GM23338 (cell line): ENCODE results near the gene GGA2. TPM values are rescaled to one million over a fixed set of nuclear protein-coding genes. Genes with fewer than 3 reads are reported as not detected.

Experiments used
- ATAC-seq: fragments of 200-7000 bp; cut with Tn5 transposase; 3 replicates; pipeline ENCODE4 v1.9.1; 2020
- DNase-seq: peaks from one replicate; pipeline ENCODE4 v3.0.0-alpha.2; 2015; ENCODE audit warnings: low spot score
- H2AFZ ChIP-seq: fragments of 200-600 bp; sonication (generic); 2 replicates; pipeline ENCODE4 v1.8.0; 2016; ENCODE audit warnings: antibody characterized with exemption, mild to moderate bottlenecking, moderate library complexity
- H3F3A ChIP-seq: fragments of 200-600 bp; sonication (generic); replicated peaks from 2 replicates; pipeline ENCODE4 v1.8.0; 2017; ENCODE audit warnings: antibody characterized with exemption, mixed run types, low read depth
- H3K27ac ChIP-seq: fragments of 200-600 bp; sonication (generic); 2 replicates; pipeline ENCODE4 v1.6.1; 2016; ENCODE audit warnings: low read depth
- H3K27me3 ChIP-seq: fragments of 200-600 bp; sonication (generic); 2 replicates; pipeline ENCODE4 v1.8.0; 2016; ENCODE audit warnings: mild to moderate bottlenecking, mixed run types, moderate library complexity; ENCODE audit not compliant: insufficient read depth
- H3K36me3 ChIP-seq: fragments of 200-600 bp; sonication (generic); 2 replicates; pipeline ENCODE4 v1.8.0; 2016; ENCODE audit warnings: mild to moderate bottlenecking; ENCODE audit not compliant: insufficient read depth
- H3K4me1 ChIP-seq: fragments of 200-600 bp; sonication (generic); 2 replicates; pipeline ENCODE4 v1.8.0; 2016; ENCODE audit warnings: mild to moderate bottlenecking, moderate library complexity; ENCODE audit not compliant: insufficient read depth
- H3K4me2 ChIP-seq: fragments of 200-600 bp; sonication (generic); 2 replicates; pipeline ENCODE4 v1.7.1; 2017; ENCODE audit warnings: mixed run types
- H3K4me3 ChIP-seq: fragments of 200-600 bp; sonication (generic); 2 replicates; pipeline ENCODE4 v1.6.1; 2016; ENCODE audit warnings: mixed run types
- H3K79me2 ChIP-seq: fragments of 200-600 bp; sonication (generic); replicated peaks from 2 replicates; pipeline ENCODE4 v1.8.0; 2017; ENCODE audit warnings: mild to moderate bottlenecking; ENCODE audit not compliant: insufficient read depth
- H3K9me2 ChIP-seq: fragments of 200-600 bp; sonication (generic); 2 replicates; pipeline ENCODE4 v1.8.0; 2017; ENCODE audit not compliant: insufficient read depth
- H4K20me1 ChIP-seq: fragments of 200-600 bp; sonication (generic); replicated peaks from 2 replicates; pipeline ENCODE4 v1.8.0; 2017; ENCODE audit warnings: mild to moderate bottlenecking; ENCODE audit not compliant: insufficient read depth
- H3K27ac Mint-ChIP-seq: 2 replicates; pipeline ENCODE4 v1.8.0; 2020; ENCODE audit warnings: inconsistent platforms, mild to moderate bottlenecking, moderate library complexity, mixed read lengths
- H3K27me3 Mint-ChIP-seq: 3 replicates; pipeline ENCODE4 v1.8.0; 2022; ENCODE audit warnings: low read depth, mild to moderate bottlenecking, moderate library complexity, mixed read lengths, inconsistent platforms; ENCODE audit not compliant: insufficient read depth, poor library complexity
- H3K36me3 Mint-ChIP-seq: 3 replicates; pipeline ENCODE4 v1.8.0; 2021; ENCODE audit warnings: low read depth, mild to moderate bottlenecking, inconsistent platforms, moderate library complexity, mixed read lengths
- H3K4me1 Mint-ChIP-seq: 3 replicates; pipeline ENCODE4 v1.8.0; 2020; ENCODE audit warnings: mild to moderate bottlenecking, inconsistent platforms, mixed read lengths
- H3K4me3 Mint-ChIP-seq: 3 replicates; pipeline ENCODE4 v1.8.0; 2021; ENCODE audit warnings: moderate library complexity, mild to moderate bottlenecking, inconsistent platforms, mixed read lengths
- H3K9me3 Mint-ChIP-seq: 3 replicates; pipeline ENCODE4 v1.8.0; 2020; ENCODE audit warnings: moderate library complexity, mild to moderate bottlenecking, inconsistent platforms, mixed read lengths
- CREB1 ChIP-seq: fragments of 250-450 bp; sonication (Bioruptor Pico); IDR thresholded peaks from 2 replicates; pipeline ENCODE4 v1.5.0; 2020; ENCODE audit warnings: low read depth, mild to moderate bottlenecking, moderate library complexity
- EZH2 ChIP-seq: fragments of 200-600 bp; sonication (generic); IDR thresholded peaks from one replicate; pipeline ENCODE4 v1.8.0; 2017; ENCODE audit warnings: antibody characterized with exemption, mild to moderate bottlenecking, low read depth; ENCODE audit not compliant: unreplicated experiment
- EZH2phosphoT487 ChIP-seq: fragments of 200-600 bp; sonication (generic); IDR thresholded peaks from one replicate; pipeline ENCODE4 v1.8.1; 2018; ENCODE audit warnings: antibody characterized with exemption; ENCODE audit not compliant: unreplicated experiment
- JUNB ChIP-seq: IDR thresholded peaks from one replicate; pipeline ENCODE4 v1.6.1; 2016; ENCODE audit warnings: antibody characterized with exemption; ENCODE audit not compliant: unreplicated experiment
- NANOG ChIP-seq: IDR thresholded peaks from 2 replicates; pipeline ENCODE4 v1.6.1; 2016; ENCODE audit warnings: antibody characterized with exemption, borderline replicate concordance
- POLR2AphosphoS5 ChIP-seq: IDR thresholded peaks from 2 replicates; pipeline ENCODE4 v1.6.1; 2016; ENCODE audit warnings: antibody characterized with exemption, low read depth
- STAT1 ChIP-seq: IDR thresholded peaks from one replicate; pipeline ENCODE4 v1.6.1; 2016; ENCODE audit warnings: antibody characterized with exemption; ENCODE audit not compliant: unreplicated experiment
- ZNF114 ChIP-seq: fragments of 250-450 bp; sonication (Bioruptor Pico); IDR thresholded peaks from 2 replicates; pipeline ENCODE4 v1.5.0; 2020; ENCODE audit warnings: mild to moderate bottlenecking, moderate library complexity
- ZNF331 ChIP-seq: fragments of 250-450 bp; sonication (Bioruptor Pico); IDR thresholded peaks from 2 replicates; pipeline ENCODE4 v1.5.0; 2020; ENCODE audit warnings: low read depth, mild to moderate bottlenecking, moderate library complexity
- polyA plus RNA-seq: library from polyadenylated mRNA; unstranded; fragments of >200 nt; fragmentation: Nextera tagmentation; extraction: Ambion mirVana; gene quantifications from 2 replicates; pipeline ENCODE4 v1.2.1, GENCODE V29; 2016
- total RNA-seq: library from RNA; depleted of rRNA; stranded (reverse); fragments of >200 nt; shearing (Covaris generic); gene quantifications from 2 replicates; pipeline ENCODE4 v1.2.3, GENCODE V29; 2014
- TF ChIP-seq, protein P1 (sequence below), 2 experiments: fragments of 200-600 bp in 1 of 2; sonication (generic) in 1 of 2; conservative IDR thresholded peaks; 2 replicates each; pipeline versions ENCODE4 v1.5.1 to v1.6.1; 2016 to 2017; ENCODE audit warnings: antibody characterized with exemption in 2 of 2, low read depth in 2 of 2, mild to moderate bottlenecking in 2 of 2, moderate library complexity in 1 of 2
- TF ChIP-seq, protein P2 (sequence below): IDR thresholded peaks from 2 replicates; pipeline ENCODE4 v1.6.1; 2016; ENCODE audit warnings: antibody characterized with exemption
- TF ChIP-seq, protein P3 (sequence below): fragments of 250-450 bp; sonication (Bioruptor Pico); IDR thresholded peaks from 2 replicates; pipeline ENCODE4 v1.5.0; 2020; ENCODE audit warnings: mild to moderate bottlenecking, moderate library complexity
- TF ChIP-seq, protein P4 (sequence below): IDR thresholded peaks from one replicate; pipeline ENCODE4 v1.6.1; 2018; ENCODE audit warnings: antibody characterized with exemption; ENCODE audit not compliant: unreplicated experiment

GGA2 gene
- total and polyA plus RNA-seq, 2 experiments from 2014 or later = 40.3 to 76.6 TPM

DNA sequence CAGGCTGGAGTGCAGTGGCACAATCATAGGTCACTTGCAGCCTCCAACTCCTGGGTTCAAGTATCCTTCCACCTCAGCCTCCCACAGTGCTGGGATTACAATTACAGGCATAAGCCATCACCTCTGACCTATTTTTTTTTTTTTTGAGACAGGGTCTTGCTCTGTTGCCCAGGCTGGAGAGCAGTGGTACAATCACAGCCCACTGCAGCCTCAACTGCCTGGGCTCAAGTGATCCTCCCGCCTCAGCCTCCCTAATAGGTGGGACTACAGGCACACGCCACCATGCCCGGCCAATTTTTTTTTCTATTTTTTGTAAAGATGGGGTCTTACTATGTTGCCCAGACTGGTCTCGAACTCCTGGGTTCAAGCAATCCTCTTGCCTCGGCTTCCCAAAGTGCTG lies 5.6 kb upstream of the GGA2 start:
- Histone ChIP-seq H3K4me2 (no peak overlapping the region), H3K27ac (no peak overlapping the region), H3K79me2 (no peaks in the 10 kb centered on the region), H4K20me1 (no peaks in the 10 kb centered on the region; the same call in 1 of the 2 replicates), H3F3A (no peaks in the 10 kb centered on the region), H3K4me3 (no peak overlapping the region), H2AFZ (no peak overlapping the region), H3K4me1 (no peaks in the 10 kb centered on the region), H3K36me3 (no peaks in the 10 kb centered on the region; the same call in 1 of the 2 replicates), H3K9me2 (no peaks in the 10 kb centered on the region), H3K27me3 (no peaks in the 10 kb centered on the region)
- Mint-ChIP-seq H3K36me3 (peaks cover 20% of the 10 kb centered on the region), H3K4me3 (no peak overlapping the region), H3K27ac (no peak overlapping the region), H3K27me3 (no peaks in the 10 kb centered on the region), H3K4me1 (no peaks in the 10 kb centered on the region), H3K9me3 (no peaks in the 10 kb centered on the region; the same call in 2 of the 3 replicates)
- DNase-seq (no peak), ATAC-seq (no peak)
- TF ChIP-seq, protein P1, sequence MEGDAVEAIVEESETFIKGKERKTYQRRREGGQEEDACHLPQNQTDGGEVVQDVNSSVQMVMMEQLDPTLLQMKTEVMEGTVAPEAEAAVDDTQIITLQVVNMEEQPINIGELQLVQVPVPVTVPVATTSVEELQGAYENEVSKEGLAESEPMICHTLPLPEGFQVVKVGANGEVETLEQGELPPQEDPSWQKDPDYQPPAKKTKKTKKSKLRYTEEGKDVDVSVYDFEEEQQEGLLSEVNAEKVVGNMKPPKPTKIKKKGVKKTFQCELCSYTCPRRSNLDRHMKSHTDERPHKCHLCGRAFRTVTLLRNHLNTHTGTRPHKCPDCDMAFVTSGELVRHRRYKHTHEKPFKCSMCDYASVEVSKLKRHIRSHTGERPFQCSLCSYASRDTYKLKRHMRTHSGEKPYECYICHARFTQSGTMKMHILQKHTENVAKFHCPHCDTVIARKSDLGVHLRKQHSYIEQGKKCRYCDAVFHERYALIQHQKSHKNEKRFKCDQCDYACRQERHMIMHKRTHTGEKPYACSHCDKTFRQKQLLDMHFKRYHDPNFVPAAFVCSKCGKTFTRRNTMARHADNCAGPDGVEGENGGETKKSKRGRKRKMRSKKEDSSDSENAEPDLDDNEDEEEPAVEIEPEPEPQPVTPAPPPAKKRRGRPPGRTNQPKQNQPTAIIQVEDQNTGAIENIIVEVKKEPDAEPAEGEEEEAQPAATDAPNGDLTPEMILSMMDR (conservative IDR thresholded peaks at IDR 0.05; ENCODE audit: low read depth in 2 of 2) = no peak
- TF ChIP-seq EZH2 = no peak
- no peak for TF ChIP-seq NANOG
- TF ChIP-seq, protein P2, sequence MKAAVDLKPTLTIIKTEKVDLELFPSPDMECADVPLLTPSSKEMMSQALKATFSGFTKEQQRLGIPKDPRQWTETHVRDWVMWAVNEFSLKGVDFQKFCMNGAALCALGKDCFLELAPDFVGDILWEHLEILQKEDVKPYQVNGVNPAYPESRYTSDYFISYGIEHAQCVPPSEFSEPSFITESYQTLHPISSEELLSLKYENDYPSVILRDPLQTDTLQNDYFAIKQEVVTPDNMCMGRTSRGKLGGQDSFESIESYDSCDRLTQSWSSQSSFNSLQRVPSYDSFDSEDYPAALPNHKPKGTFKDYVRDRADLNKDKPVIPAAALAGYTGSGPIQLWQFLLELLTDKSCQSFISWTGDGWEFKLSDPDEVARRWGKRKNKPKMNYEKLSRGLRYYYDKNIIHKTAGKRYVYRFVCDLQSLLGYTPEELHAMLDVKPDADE = no peak
- TF ChIP-seq ZNF331 (CRISPR knock-in tag) = no peak
- TF ChIP-seq JUNB = no peak
- no peak for TF ChIP-seq EZH2phosphoT487
- no peak for TF ChIP-seq POLR2AphosphoS5
- TF ChIP-seq, protein P3, sequence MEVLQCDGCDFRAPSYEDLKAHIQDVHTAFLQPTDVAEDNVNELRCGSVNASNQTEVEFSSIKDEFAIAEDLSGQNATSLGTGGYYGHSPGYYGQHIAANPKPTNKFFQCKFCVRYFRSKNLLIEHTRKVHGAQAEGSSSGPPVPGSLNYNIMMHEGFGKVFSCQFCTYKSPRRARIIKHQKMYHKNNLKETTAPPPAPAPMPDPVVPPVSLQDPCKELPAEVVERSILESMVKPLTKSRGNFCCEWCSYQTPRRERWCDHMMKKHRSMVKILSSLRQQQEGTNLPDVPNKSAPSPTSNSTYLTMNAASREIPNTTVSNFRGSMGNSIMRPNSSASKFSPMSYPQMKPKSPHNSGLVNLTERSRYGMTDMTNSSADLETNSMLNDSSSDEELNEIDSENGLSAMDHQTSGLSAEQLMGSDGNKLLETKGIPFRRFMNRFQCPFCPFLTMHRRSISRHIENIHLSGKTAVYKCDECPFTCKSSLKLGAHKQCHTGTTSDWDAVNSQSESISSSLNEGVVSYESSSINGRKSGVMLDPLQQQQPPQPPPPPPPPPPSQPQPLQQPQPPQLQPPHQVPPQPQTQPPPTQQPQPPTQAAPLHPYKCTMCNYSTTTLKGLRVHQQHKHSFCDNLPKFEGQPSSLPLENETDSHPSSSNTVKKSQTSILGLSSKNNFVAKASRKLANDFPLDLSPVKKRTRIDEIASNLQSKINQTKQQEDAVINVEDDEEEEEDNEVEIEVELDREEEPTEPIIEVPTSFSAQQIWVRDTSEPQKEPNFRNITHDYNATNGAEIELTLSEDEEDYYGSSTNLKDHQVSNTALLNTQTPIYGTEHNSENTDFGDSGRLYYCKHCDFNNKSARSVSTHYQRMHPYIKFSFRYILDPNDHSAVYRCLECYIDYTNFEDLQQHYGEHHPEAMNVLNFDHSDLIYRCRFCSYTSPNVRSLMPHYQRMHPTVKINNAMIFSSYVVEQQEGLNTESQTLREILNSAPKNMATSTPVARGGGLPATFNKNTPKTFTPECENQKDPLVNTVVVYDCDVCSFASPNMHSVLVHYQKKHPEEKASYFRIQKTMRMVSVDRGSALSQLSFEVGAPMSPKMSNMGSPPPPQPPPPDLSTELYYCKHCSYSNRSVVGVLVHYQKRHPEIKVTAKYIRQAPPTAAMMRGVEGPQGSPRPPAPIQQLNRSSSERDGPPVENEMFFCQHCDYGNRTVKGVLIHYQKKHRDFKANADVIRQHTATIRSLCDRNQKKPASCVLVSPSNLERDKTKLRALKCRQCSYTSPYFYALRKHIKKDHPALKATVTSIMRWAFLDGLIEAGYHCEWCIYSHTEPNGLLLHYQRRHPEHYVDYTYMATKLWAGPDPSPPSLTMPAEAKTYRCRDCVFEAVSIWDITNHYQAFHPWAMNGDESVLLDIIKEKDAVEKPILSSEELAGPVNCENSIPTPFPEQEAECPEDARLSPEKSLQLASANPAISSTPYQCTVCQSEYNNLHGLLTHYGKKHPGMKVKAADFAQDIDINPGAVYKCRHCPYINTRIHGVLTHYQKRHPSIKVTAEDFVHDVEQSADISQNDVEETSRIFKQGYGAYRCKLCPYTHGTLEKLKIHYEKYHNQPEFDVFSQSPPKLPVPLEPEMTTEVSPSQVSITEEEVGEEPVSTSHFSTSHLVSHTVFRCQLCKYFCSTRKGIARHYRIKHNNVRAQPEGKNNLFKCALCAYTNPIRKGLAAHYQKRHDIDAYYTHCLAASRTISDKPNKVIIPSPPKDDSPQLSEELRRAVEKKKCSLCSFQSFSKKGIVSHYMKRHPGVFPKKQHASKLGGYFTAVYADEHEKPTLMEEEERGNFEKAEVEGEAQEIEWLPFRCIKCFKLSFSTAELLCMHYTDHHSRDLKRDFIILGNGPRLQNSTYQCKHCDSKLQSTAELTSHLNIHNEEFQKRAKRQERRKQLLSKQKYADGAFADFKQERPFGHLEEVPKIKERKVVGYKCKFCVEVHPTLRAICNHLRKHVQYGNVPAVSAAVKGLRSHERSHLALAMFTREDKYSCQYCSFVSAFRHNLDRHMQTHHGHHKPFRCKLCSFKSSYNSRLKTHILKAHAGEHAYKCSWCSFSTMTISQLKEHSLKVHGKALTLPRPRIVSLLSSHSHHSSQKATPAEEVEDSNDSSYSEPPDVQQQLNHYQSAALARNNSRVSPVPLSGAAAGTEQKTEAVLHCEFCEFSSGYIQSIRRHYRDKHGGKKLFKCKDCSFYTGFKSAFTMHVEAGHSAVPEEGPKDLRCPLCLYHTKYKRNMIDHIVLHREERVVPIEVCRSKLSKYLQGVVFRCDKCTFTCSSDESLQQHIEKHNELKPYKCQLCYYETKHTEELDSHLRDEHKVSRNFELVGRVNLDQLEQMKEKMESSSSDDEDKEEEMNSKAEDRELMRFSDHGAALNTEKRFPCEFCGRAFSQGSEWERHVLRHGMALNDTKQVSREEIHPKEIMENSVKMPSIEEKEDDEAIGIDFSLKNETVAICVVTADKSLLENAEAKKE = no peak
- TF ChIP-seq, protein P4, sequence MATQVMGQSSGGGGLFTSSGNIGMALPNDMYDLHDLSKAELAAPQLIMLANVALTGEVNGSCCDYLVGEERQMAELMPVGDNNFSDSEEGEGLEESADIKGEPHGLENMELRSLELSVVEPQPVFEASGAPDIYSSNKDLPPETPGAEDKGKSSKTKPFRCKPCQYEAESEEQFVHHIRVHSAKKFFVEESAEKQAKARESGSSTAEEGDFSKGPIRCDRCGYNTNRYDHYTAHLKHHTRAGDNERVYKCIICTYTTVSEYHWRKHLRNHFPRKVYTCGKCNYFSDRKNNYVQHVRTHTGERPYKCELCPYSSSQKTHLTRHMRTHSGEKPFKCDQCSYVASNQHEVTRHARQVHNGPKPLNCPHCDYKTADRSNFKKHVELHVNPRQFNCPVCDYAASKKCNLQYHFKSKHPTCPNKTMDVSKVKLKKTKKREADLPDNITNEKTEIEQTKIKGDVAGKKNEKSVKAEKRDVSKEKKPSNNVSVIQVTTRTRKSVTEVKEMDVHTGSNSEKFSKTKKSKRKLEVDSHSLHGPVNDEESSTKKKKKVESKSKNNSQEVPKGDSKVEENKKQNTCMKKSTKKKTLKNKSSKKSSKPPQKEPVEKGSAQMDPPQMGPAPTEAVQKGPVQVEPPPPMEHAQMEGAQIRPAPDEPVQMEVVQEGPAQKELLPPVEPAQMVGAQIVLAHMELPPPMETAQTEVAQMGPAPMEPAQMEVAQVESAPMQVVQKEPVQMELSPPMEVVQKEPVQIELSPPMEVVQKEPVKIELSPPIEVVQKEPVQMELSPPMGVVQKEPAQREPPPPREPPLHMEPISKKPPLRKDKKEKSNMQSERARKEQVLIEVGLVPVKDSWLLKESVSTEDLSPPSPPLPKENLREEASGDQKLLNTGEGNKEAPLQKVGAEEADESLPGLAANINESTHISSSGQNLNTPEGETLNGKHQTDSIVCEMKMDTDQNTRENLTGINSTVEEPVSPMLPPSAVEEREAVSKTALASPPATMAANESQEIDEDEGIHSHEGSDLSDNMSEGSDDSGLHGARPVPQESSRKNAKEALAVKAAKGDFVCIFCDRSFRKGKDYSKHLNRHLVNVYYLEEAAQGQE = no peak
- TF ChIP-seq STAT1 = no peak
- no peak for TF ChIP-seq ZNF114 (CRISPR knock-in tag)
- no peak for TF ChIP-seq CREB1 (CRISPR knock-in tag)
